PC-9 (cell line): ENCODE measurements around the gene UBE3A. TPM values are rescaled to one million over a fixed set of nuclear protein-coding genes. Genes with fewer than 3 reads are reported as not detected.

ENCODE experiments used
- BruUV-seq: library from RNA; stranded (reverse); fragments of 400-500 nt; replicated peaks from 2 replicates; lab custom pipeline; 2021; lab: Mats Ljungman, UMichigan
- CTCF ChIA-PET: fragments of 300-600 bp; sonication (Branson Sonifier 250); formaldehyde crosslinking; loops from one replicate; lab custom pipeline; 2022; ENCODE audit warnings: antibody characterized with exemption; lab: Charles Lee
- POLR2A ChIA-PET: fragments of 300-600 bp; sonication (Branson Sonifier 250); formaldehyde crosslinking; loops from one replicate; lab custom pipeline; 2022; ENCODE audit warnings: antibody characterized with exemption; ENCODE audit not compliant: unreplicated experiment; lab: Charles Lee
- DNase-seq, 2 experiments: peaks; one replicate each; pipeline versions ENCODE4 v3.0.0 to v3.0.0-alpha.2; 2015 to 2022; ENCODE audit warnings: mixed read lengths in 1 of 2
- H2AFZ ChIP-seq: fragments of 200-600 bp; sonication (generic); 2 replicates; pipeline ENCODE4 v1.8.1; 2017; ENCODE audit warnings: antibody characterized with exemption
- H3F3A ChIP-seq: fragments of 200-600 bp; sonication (generic); 2 replicates; pipeline ENCODE4 v1.8.1; 2017; ENCODE audit warnings: antibody characterized with exemption, mild to moderate bottlenecking, low read depth; ENCODE audit not compliant: insufficient read depth
- H3K27ac ChIP-seq: fragments of 200-600 bp; sonication (generic); 2 replicates; pipeline ENCODE4 v1.6.1; 2016; ENCODE audit warnings: mixed run types
- H3K27me3 ChIP-seq: fragments of 200-600 bp; sonication (generic); 2 replicates; pipeline ENCODE4 v1.6.1; 2016; ENCODE audit warnings: low read depth, mixed run types; ENCODE audit not compliant: insufficient read depth
- H3K36me3 ChIP-seq: fragments of 200-600 bp; sonication (generic); 2 replicates; pipeline ENCODE4 v1.6.1; 2016; ENCODE audit warnings: low read depth, mixed run types
- H3K4me1 ChIP-seq: fragments of 200-600 bp; sonication (generic); replicated peaks from 2 replicates; pipeline ENCODE4 v1.6.1; 2016; ENCODE audit warnings: mixed run types; ENCODE audit not compliant: insufficient read depth
- H3K4me2 ChIP-seq: fragments of 200-600 bp; sonication (generic); 2 replicates; pipeline ENCODE4 v1.6.1; 2017; ENCODE audit warnings: mixed run types
- H3K4me3 ChIP-seq: fragments of 200-600 bp; sonication (generic); 2 replicates; pipeline ENCODE4 v1.6.1; 2016; ENCODE audit warnings: mixed run types
- H3K79me2 ChIP-seq: fragments of 200-600 bp; sonication (generic); 2 replicates; pipeline ENCODE4 v1.6.1; 2017; ENCODE audit warnings: low read depth, mixed run types
- H3K9me2 ChIP-seq: fragments of 200-600 bp; sonication (generic); 2 replicates; pipeline ENCODE4 v1.8.1; 2017; ENCODE audit warnings: mild to moderate bottlenecking; ENCODE audit not compliant: insufficient read depth
- H3K9me3 ChIP-seq: fragments of 200-600 bp; sonication (generic); 2 replicates; pipeline ENCODE4 v1.8.1; 2016; ENCODE audit warnings: low read depth; ENCODE audit not compliant: insufficient read depth
- H4K20me1 ChIP-seq: fragments of 200-600 bp; sonication (generic); 2 replicates; pipeline ENCODE4 v1.8.1; 2017; ENCODE audit not compliant: insufficient read depth
- CTCF ChIP-seq: fragments of 200-600 bp; sonication (generic); conservative IDR thresholded peaks from 2 replicates; pipeline ENCODE4 v1.6.1; 2017; ENCODE audit warnings: mixed run types, antibody characterized with exemption, mild to moderate bottlenecking, moderate library complexity
- EZH2 ChIP-seq: fragments of 200-600 bp; sonication (generic); IDR thresholded peaks from 2 replicates; pipeline ENCODE4 v1.8.0; 2017; ENCODE audit warnings: antibody characterized with exemption, low read depth
- intact Hi-C: fragments of 100-400 bp; cut with micrococcal nuclease; formaldehyde crosslinking; loops from one replicate; pipeline ENCODE4 v1.10.0; 2022; ENCODE audit not compliant: unreplicated experiment
- total RNA-seq: library from RNA; stranded (reverse); gene quantifications from 2 replicates; pipeline ENCODE4 v1.2.3, GENCODE V29; 2021

UBE3A gene
- total RNA-seq, 1 experiment from 2014 or later, result 65.2 TPM

GRCh38 chr15:25385986-25386385 lies 52.8 kb downstream of the UBE3A start:
- no peak overlapping the region for H3K4me2 ChIP-seq
- intact Hi-C loops, result no loop called here
- no TSS peak for BruUV-seq
- H3K27me3 ChIP-seq, result no peaks in the 10 kb centered on the region
- TF ChIP-seq EZH2 (no peak), CTCF (no peak)
- ChIA-PET POLR2A (interaction anchor here (0.6 kb wide), 1 partner anchor 31 kb away, joined by 3 read pairs; no protein-coding TSS in a partner anchor), CTCF (no interaction called here)
- H3K27ac ChIP-seq, result no peak overlapping the region
- H2AFZ ChIP-seq, result no peak overlapping the region
- peaks cover 30% of the 10 kb centered on the region; the same call in 1 of the 2 replicates for H3K79me2 ChIP-seq
- H3K36me3 ChIP-seq, result no peaks in the 10 kb centered on the region
- H3K9me2 ChIP-seq, result no peaks in the 10 kb centered on the region
- H3K9me3 ChIP-seq, result no peaks in the 10 kb centered on the region
- no peak for DNase-seq
- no peaks in the 10 kb centered on the region for H3K4me1 ChIP-seq
- no peaks in the 10 kb centered on the region for H3F3A ChIP-seq
- no peaks in the 10 kb centered on the region; the same call in 1 of the 2 replicates for H4K20me1 ChIP-seq
- no peak overlapping the region for H3K4me3 ChIP-seq

DNA sequence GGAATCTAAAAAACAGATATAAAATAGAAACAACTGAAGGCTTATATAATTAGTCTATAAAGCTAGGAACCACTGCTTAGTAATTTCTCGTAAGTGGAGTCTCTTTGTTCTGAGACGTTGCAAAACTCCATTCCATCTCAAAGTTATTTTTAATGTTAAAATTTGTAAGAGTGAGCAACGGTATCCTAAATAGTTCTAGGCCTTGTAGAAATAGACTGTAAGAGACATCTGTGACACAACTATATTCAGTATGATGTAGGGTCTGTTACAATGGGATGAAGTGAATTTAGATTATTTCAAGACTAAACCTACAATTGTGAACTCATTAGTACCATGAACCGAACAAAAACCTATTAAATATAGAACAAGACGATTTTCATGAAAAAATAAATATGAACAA lies 57.2 kb downstream of the UBE3A start:
- ChIA-PET CTCF (no interaction called here), POLR2A (no interaction called here)
- Histone ChIP-seq H3K4me2 (no peak overlapping the region), H3K9me3 (no peaks in the 10 kb centered on the region), H3K4me1 (no peaks in the 10 kb centered on the region), H2AFZ (no peak overlapping the region), H4K20me1 (peaks cover 3% of the 10 kb centered on the region; the same call in 1 of the 2 replicates), H3K4me3 (no peak overlapping the region), H3K36me3 (no peaks in the 10 kb centered on the region), H3K9me2 (no peaks in the 10 kb centered on the region), H3F3A (no peaks in the 10 kb centered on the region), H3K27ac (no peak overlapping the region), H3K79me2 (peaks cover 36% of the 10 kb centered on the region; the same call in 1 of the 2 replicates), H3K27me3 (no peaks in the 10 kb centered on the region)
- intact Hi-C loops, result no loop called here
- no TSS peak for BruUV-seq
- no peak for TF ChIP-seq CTCF
- no peak for TF ChIP-seq EZH2
- no peak for DNase-seq

DNA sequence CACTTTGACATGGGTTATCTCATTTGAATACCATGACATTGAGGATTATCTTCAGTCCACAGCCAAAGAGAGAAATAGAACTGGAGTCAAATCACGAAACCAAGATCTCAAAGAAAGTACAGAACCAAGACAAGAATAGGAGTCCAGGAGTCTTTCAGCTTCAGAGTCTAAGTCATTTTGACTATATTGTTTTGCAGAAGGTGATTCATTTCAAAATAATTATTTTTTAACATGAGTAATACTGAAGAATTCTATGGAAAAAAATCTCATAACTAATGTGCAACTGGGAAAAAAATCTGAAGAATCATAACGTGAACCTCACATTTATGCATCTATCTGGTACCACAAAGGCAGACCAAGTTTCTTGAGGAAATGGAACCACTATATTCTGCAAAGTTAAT lies 60.3 kb downstream of the UBE3A start:
- no peak for TF ChIP-seq CTCF
- TF ChIP-seq EZH2, result no peak
- Histone ChIP-seq H2AFZ (no peak overlapping the region), H3F3A (no peaks in the 10 kb centered on the region), H3K4me1 (no peaks in the 10 kb centered on the region), H3K4me2 (no peak overlapping the region), H3K27me3 (no peaks in the 10 kb centered on the region), H3K9me2 (no peaks in the 10 kb centered on the region), H3K4me3 (no peak overlapping the region), H3K79me2 (peaks cover 16% of the 10 kb centered on the region; the same call in 1 of the 2 replicates), H3K9me3 (no peaks in the 10 kb centered on the region), H3K36me3 (peaks cover 8% of the 10 kb centered on the region; the same call in 1 of the 2 replicates), H4K20me1 (peaks cover 7% of the 10 kb centered on the region; the same call in 1 of the 2 replicates), H3K27ac (no peak overlapping the region)
- POLR2A ChIA-PET, result no interaction called here
- intact Hi-C loops, result no loop called here
- no peak for DNase-seq
- no TSS peak for BruUV-seq
- CTCF ChIA-PET, result no interaction called here
